ENCODE results near the gene KDM1B. TPM values are rescaled to one million over a fixed set of nuclear protein-coding genes. Genes with fewer than 3 reads are reported as not detected.
A peak's percentile ranks its signal among the peaks of the same experiment; 100 is the strongest.
"Not testable (repeated sequence)": the region's sequence is repeated elsewhere in the genome, so short reads cannot be mapped to it uniquely, and the experiment has no call there.

The KDM1B gene
- total and polyA plus RNA-seq, 2 experiments from 2014 or later, result 3.8 to 9.0 TPM

GRCh38 chr6:18221288-18221615 lies 66.0 kb downstream of the KDM1B start:
- peaks cover 50% of the 10 kb centered on the region for H3K36me3 Mint-ChIP-seq (ENCODE audit: low read depth)
- Histone ChIP-seq H3K36me3 (ENCODE audit: insufficient read depth) (peaks cover 24% of the 10 kb centered on the region; the same call in 1 of the 2 replicates), H3K27me3 (ENCODE audit: insufficient read depth) (no peaks in the 10 kb centered on the region), H3K9me2 (ENCODE audit: insufficient read depth) (no peaks in the 10 kb centered on the region), H3K4me2 (no peak overlapping the region), H3K4me1 (ENCODE audit: insufficient read depth) (no peaks in the 10 kb centered on the region), H2AFZ (no peak overlapping the region), H3K79me2 (replicated peaks; ENCODE audit: insufficient read depth) (no peaks in the 10 kb centered on the region), H3K4me3 (no peak overlapping the region), H3K27ac (ENCODE audit: low read depth) (peak overlapping the region; percentile 76), H4K20me1 (replicated peaks; ENCODE audit: insufficient read depth) (peaks cover 4% of the 10 kb centered on the region), H3F3A (replicated peaks; ENCODE audit: low read depth) (no peaks in the 10 kb centered on the region)
- no peak overlapping the region for H3K4me3 Mint-ChIP-seq
- peak overlapping the region; percentile 53 for H3K27ac Mint-ChIP-seq
- DNase-seq (ENCODE audit: low spot score), result no peak
- peaks cover 9% of the 10 kb centered on the region for H3K4me1 Mint-ChIP-seq
- no peaks in the 10 kb centered on the region for H3K9me3 Mint-ChIP-seq
- ATAC-seq, result peak; percentile 28; the same call in 2 of the 3 replicates
- peaks cover 6% of the 10 kb centered on the region for H3K27me3 Mint-ChIP-seq (ENCODE audit: insufficient read depth, low read depth, poor library complexity)
- TF ChIP-seq POLR2AphosphoS5 (IDR thresholded peaks at IDR 0.05; ENCODE audit: low read depth) (peak; percentile 42; the same call in 1 of the 2 replicates), EZH2phosphoT487 (IDR thresholded peaks at IDR 0.05; ENCODE audit: unreplicated experiment) (no peak), ZNF331 (CRISPR knock-in tag; IDR thresholded peaks at IDR 0.05; ENCODE audit: low read depth) (no peak)

DNA sequence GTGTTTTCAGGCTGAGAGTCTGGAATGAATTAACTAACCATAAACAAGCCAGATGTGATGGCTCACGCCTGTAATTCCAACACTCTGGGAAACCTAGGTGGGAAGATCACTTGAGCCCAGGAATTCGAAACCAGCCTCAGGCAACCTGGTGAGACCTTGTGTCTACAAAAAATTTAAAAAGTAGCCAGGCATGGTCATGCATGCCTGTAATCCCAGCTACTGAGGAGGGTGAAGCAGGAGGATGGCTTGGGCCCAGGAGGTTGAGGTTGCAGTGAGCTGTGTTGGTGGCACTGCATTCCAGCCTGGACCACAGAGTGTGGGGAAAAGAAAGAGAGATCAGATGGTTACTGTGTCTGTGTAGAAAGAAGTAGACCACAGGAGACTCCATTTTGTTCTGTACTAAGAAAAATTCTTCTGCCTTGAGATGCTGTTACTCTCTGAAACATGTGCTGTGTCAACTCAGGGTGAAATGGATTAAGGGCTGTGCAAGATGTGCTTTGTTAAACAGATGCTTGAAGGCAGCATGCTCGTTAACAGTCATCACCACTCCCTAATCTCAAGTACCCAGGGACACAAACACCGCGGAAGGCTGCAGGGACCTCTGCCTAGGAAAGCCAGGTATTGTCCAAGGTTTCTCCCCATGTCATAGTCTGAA lies 71.4 kb downstream of the KDM1B start:
- peak; percentile 45 for ATAC-seq
- Mint-ChIP-seq H3K36me3 (ENCODE audit: low read depth) (peaks cover 81% of the 10 kb centered on the region), H3K4me1 (peaks cover 11% of the 10 kb centered on the region), H3K9me3 (peaks cover 49% of the 10 kb centered on the region), H3K27ac (peak overlapping the region; percentile 31; the same call in 1 of the 2 replicates), H3K27me3 (ENCODE audit: insufficient read depth, low read depth, poor library complexity) (peaks cover 24% of the 10 kb centered on the region)
- H3K27me3 ChIP-seq (ENCODE audit: insufficient read depth); H3K4me1 ChIP-seq (ENCODE audit: insufficient read depth); DNase-seq (ENCODE audit: low spot score); H3F3A ChIP-seq (replicated peaks; ENCODE audit: low read depth); H3K4me2 ChIP-seq; H3K9me2 ChIP-seq (ENCODE audit: insufficient read depth); H4K20me1 ChIP-seq (replicated peaks; ENCODE audit: insufficient read depth); H2AFZ ChIP-seq; H3K4me3 Mint-ChIP-seq; H3K4me3 ChIP-seq: not testable (repeated sequence)
- H3K36me3 ChIP-seq (ENCODE audit: insufficient read depth), result peaks cover 64% of the 10 kb centered on the region
- peak overlapping the region; percentile 36; the same call in 1 of the 2 replicates for H3K27ac ChIP-seq (ENCODE audit: low read depth)
- peaks cover 40% of the 10 kb centered on the region for H3K79me2 ChIP-seq (replicated peaks; ENCODE audit: insufficient read depth)

DNA sequence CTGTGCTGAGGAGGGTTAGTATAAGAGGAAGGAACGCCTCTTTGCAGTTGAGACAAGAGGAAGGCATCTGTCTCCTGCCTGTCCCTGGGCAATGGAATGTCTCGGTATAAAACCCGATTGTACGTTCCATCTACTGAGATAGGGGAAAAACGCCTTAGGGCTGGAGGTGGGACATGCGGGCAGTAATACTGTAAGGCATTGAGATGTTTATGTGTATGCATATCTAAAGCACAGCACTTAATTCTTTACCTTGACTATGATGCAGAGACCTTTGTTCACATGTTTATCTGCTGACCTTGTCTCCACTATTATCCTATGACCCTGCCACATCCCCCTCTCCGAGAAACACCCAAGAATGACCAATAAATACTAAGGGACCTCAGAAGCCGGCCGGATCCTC lies 71.9 kb downstream of the KDM1B start:
- peaks cover 55% of the 10 kb centered on the region for H3K9me3 Mint-ChIP-seq
- not testable (repeated sequence) for H3K4me3 Mint-ChIP-seq; H3K4me2 ChIP-seq; H3K4me1 ChIP-seq (ENCODE audit: insufficient read depth); H3K27me3 ChIP-seq (ENCODE audit: insufficient read depth); H2AFZ ChIP-seq; ATAC-seq; H4K20me1 ChIP-seq (replicated peaks; ENCODE audit: insufficient read depth); DNase-seq (ENCODE audit: low spot score); H3F3A ChIP-seq (replicated peaks; ENCODE audit: low read depth); H3K4me3 ChIP-seq; H3K4me1 Mint-ChIP-seq; H3K9me2 ChIP-seq (ENCODE audit: insufficient read depth); H3K27ac ChIP-seq (ENCODE audit: low read depth)
- Histone ChIP-seq H3K79me2 (replicated peaks; ENCODE audit: insufficient read depth) (peaks cover 46% of the 10 kb centered on the region), H3K36me3 (ENCODE audit: insufficient read depth) (peaks cover 70% of the 10 kb centered on the region)
- peaks cover 81% of the 10 kb centered on the region for H3K36me3 Mint-ChIP-seq (ENCODE audit: low read depth)
- peak overlapping the region; percentile 87; the same call in 1 of the 2 replicates for H3K27ac Mint-ChIP-seq
- H3K27me3 Mint-ChIP-seq (ENCODE audit: insufficient read depth, low read depth, poor library complexity), result peaks cover 24% of the 10 kb centered on the region

GRCh38 chr6:18228590-18228989 lies 73.4 kb downstream of the KDM1B start:
- Mint-ChIP-seq H3K36me3 (ENCODE audit: low read depth) (peaks cover 92% of the 10 kb centered on the region), H3K9me3 (peaks cover 67% of the 10 kb centered on the region), H3K27me3 (ENCODE audit: insufficient read depth, low read depth, poor library complexity) (peaks cover 24% of the 10 kb centered on the region)
- H3K4me3 Mint-ChIP-seq; H4K20me1 ChIP-seq (replicated peaks; ENCODE audit: insufficient read depth); H3F3A ChIP-seq (replicated peaks; ENCODE audit: low read depth); H3K9me2 ChIP-seq (ENCODE audit: insufficient read depth); H3K4me2 ChIP-seq; H3K4me3 ChIP-seq; H2AFZ ChIP-seq; H3K27ac ChIP-seq (ENCODE audit: low read depth); DNase-seq (ENCODE audit: low spot score); H3K27ac Mint-ChIP-seq; H3K27me3 ChIP-seq (ENCODE audit: insufficient read depth); ATAC-seq; H3K4me1 ChIP-seq (ENCODE audit: insufficient read depth); H3K4me1 Mint-ChIP-seq: not testable (repeated sequence)
- H3K79me2 ChIP-seq (replicated peaks; ENCODE audit: insufficient read depth), result peaks cover 60% of the 10 kb centered on the region
- peaks cover 82% of the 10 kb centered on the region for H3K36me3 ChIP-seq (ENCODE audit: insufficient read depth)

- H3K9me3 Mint-ChIP-seq, result peaks cover 86% of the 10 kb centered on the region
- not testable (repeated sequence) for H3K27ac Mint-ChIP-seq
- peaks cover 93% of the 10 kb centered on the region for H3K79me2 ChIP-seq (replicated peaks; ENCODE audit: insufficient read depth)
These were observed 76.6 kb downstream of the KDM1B start for GRCh38 chr6:18231856-18232255.

GRCh38 chr6:18233770-18234169 lies 78.5 kb downstream of the KDM1B start:
- H2AFZ ChIP-seq; H3K27ac ChIP-seq (ENCODE audit: low read depth); H3K4me3 Mint-ChIP-seq; H4K20me1 ChIP-seq (replicated peaks; ENCODE audit: insufficient read depth); DNase-seq (ENCODE audit: low spot score); H3K27me3 ChIP-seq (ENCODE audit: insufficient read depth); H3K27ac Mint-ChIP-seq; H3K4me3 ChIP-seq; H3F3A ChIP-seq (replicated peaks; ENCODE audit: low read depth); H3K4me1 Mint-ChIP-seq; H3K9me2 ChIP-seq (ENCODE audit: insufficient read depth); ATAC-seq; H3K4me2 ChIP-seq; H3K4me1 ChIP-seq (ENCODE audit: insufficient read depth): not testable (repeated sequence)
- peaks cover 89% of the 10 kb centered on the region for H3K36me3 ChIP-seq (ENCODE audit: insufficient read depth)
- H3K36me3 Mint-ChIP-seq (ENCODE audit: low read depth), result peaks cover 100% of the 10 kb centered on the region
- H3K27me3 Mint-ChIP-seq (ENCODE audit: insufficient read depth, low read depth, poor library complexity), result peaks cover 19% of the 10 kb centered on the region
- H3K9me3 Mint-ChIP-seq, result peaks cover 67% of the 10 kb centered on the region
- peaks cover 100% of the 10 kb centered on the region for H3K79me2 ChIP-seq (replicated peaks; ENCODE audit: insufficient read depth)

More at GRCh38 chr6:18231856-18232255, 76.6 kb downstream of the KDM1B start:
- H3K27ac ChIP-seq (ENCODE audit: low read depth); H3K9me2 ChIP-seq (ENCODE audit: insufficient read depth); H3K4me1 ChIP-seq (ENCODE audit: insufficient read depth); H4K20me1 ChIP-seq (replicated peaks; ENCODE audit: insufficient read depth); H3K4me1 Mint-ChIP-seq; H3F3A ChIP-seq (replicated peaks; ENCODE audit: low read depth); ATAC-seq; H2AFZ ChIP-seq; H3K27me3 ChIP-seq (ENCODE audit: insufficient read depth); H3K4me2 ChIP-seq; H3K4me3 Mint-ChIP-seq; H3K4me3 ChIP-seq; DNase-seq (ENCODE audit: low spot score): not testable (repeated sequence)
- Mint-ChIP-seq H3K36me3 (ENCODE audit: low read depth) (peaks cover 100% of the 10 kb centered on the region), H3K27me3 (ENCODE audit: insufficient read depth, low read depth, poor library complexity) (peaks cover 31% of the 10 kb centered on the region)
- H3K36me3 ChIP-seq (ENCODE audit: insufficient read depth), result peaks cover 88% of the 10 kb centered on the region

All from GM23338 (cell line).